ENCODE data around the gene CC2D1B.

DNA sequence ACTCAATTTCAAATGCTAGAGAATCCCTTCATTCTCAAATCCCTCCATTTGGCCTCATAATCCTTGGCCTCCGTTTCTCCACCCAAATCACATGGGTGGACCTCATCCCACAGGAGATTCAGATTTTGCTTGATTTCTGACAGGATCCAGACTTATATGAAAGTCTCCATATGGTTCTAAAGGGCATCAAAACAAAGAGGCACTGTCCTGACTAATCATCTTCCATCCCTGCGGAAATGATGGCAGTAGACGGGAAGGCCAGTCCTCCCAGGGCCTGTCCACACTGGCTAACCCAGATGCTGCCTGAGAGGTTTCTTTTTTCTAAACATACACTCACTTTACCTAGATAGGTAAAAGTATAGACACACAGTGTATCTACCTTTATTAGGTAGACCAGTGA is 19.4 kb upstream of the CC2D1B start:
- no peak for TF ChIP-seq POLR2A (IDR thresholded peaks at IDR 0.05)
- TF ChIP-seq, protein P1, sequence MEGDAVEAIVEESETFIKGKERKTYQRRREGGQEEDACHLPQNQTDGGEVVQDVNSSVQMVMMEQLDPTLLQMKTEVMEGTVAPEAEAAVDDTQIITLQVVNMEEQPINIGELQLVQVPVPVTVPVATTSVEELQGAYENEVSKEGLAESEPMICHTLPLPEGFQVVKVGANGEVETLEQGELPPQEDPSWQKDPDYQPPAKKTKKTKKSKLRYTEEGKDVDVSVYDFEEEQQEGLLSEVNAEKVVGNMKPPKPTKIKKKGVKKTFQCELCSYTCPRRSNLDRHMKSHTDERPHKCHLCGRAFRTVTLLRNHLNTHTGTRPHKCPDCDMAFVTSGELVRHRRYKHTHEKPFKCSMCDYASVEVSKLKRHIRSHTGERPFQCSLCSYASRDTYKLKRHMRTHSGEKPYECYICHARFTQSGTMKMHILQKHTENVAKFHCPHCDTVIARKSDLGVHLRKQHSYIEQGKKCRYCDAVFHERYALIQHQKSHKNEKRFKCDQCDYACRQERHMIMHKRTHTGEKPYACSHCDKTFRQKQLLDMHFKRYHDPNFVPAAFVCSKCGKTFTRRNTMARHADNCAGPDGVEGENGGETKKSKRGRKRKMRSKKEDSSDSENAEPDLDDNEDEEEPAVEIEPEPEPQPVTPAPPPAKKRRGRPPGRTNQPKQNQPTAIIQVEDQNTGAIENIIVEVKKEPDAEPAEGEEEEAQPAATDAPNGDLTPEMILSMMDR (IDR thresholded peaks at IDR 0.05), result no peak
